Skeletal muscle satellite cell (primary cell): Measurements from ENCODE around the gene AMY1A. TPM values are rescaled to one million over a fixed set of nuclear protein-coding genes. Genes with fewer than 3 reads are reported as not detected.
"Not testable (repeated sequence)": the region's sequence is repeated elsewhere in the genome, so short reads cannot be mapped to it uniquely, and the experiment has no call there.

ENCODE experiments used
- H3K27me3 ChIP-seq: 2 replicates; pipeline ENCODE4 v1.7.0; 2013; ENCODE audit warnings: low read length; ENCODE audit not compliant: control insufficient read depth, insufficient read depth
- H3K36me3 ChIP-seq: 2 replicates; pipeline ENCODE4 v1.7.0; 2013; ENCODE audit warnings: mild to moderate bottlenecking, control low read depth, low read length; ENCODE audit not compliant: insufficient read depth
- H3K4me1 ChIP-seq: 2 replicates; pipeline ENCODE4 v1.7.0; 2013; ENCODE audit warnings: low read length; ENCODE audit not compliant: control insufficient read depth, insufficient read depth
- H3K4me2 ChIP-seq: 2 replicates; pipeline ENCODE4 v1.7.0; 2013; ENCODE audit warnings: mild to moderate bottlenecking, low read length
- H3K4me3 ChIP-seq: 2 replicates; pipeline ENCODE4 v1.7.0; 2013; ENCODE audit warnings: low read length
- H3K9ac ChIP-seq: 2 replicates; pipeline ENCODE4 v1.7.0; 2013; ENCODE audit warnings: mild to moderate bottlenecking, low read depth, low read length, moderate library complexity
- H3K9me3 ChIP-seq: replicated peaks from 2 replicates; pipeline ENCODE4 v1.7.0; 2013; ENCODE audit warnings: mild to moderate bottlenecking, control low read depth, low read length
- small RNA-seq: library from RNA; depleted of rRNA; stranded (forward); fragments of <200 nt; gene quantifications from one replicate; pipeline ENCODE3, GENCODE V24; 2012

The AMY1A gene

GRCh38 chr1:103700669-103701068 lies 45.1 kb downstream of the AMY1A start:
- H3K4me1 ChIP-seq, H3K36me3 ChIP-seq, H3K4me2 ChIP-seq, H3K27me3 ChIP-seq, H3K9me3 ChIP-seq, H3K9ac ChIP-seq, H3K4me3 ChIP-seq: not testable (repeated sequence)

GRCh38 chr1:103701256-103701655 lies 45.7 kb downstream of the AMY1A start:
- not testable (repeated sequence) for H3K4me1 ChIP-seq, H3K4me2 ChIP-seq, H3K9ac ChIP-seq, H3K4me3 ChIP-seq, H3K9me3 ChIP-seq, H3K27me3 ChIP-seq, H3K36me3 ChIP-seq

- not testable (repeated sequence) for H3K9me3 ChIP-seq, H3K4me2 ChIP-seq, H3K9ac ChIP-seq, H3K27me3 ChIP-seq, H3K4me1 ChIP-seq, H3K36me3 ChIP-seq, H3K4me3 ChIP-seq
Measured at GRCh38 chr1:103707670-103708069, 52.1 kb downstream of the AMY1A start.

- not testable (repeated sequence) for H3K4me1 ChIP-seq, H3K9ac ChIP-seq, H3K4me3 ChIP-seq, H3K27me3 ChIP-seq, H3K36me3 ChIP-seq, H3K4me2 ChIP-seq, H3K9me3 ChIP-seq
Measured at GRCh38 chr1:103710381-103710780, 54.8 kb downstream of the AMY1A start.

Small RNA genes within 50 kb of the gene (small RNA-seq; reads per million reads assigned to genes)
- not detected for gene AC105272.1
